Measurements from ENCODE around the gene SLC17A3.

The SLC17A3 gene

GRCh38 chr6:25874822-25875562 lies 949 bp upstream of the SLC17A3 start:
- Histone ChIP-seq H3K27me3 (ENCODE audit: control insufficient read depth, insufficient read depth, low read length) (no peaks in the 10 kb centered on the region), H3K4me3 (ENCODE audit: low read depth, low read length) (no peak overlapping the region), H3K36me3 (ENCODE audit: control insufficient read depth, insufficient read depth, low read length) (no peaks in the 10 kb centered on the region), H3K27ac (ENCODE audit: low read depth, low read length) (no peak overlapping the region), H3K9me3 (ENCODE audit: control insufficient read depth, insufficient read depth, low read depth, low read length) (no peaks in the 10 kb centered on the region), H3K4me1 (ENCODE audit: control insufficient read depth, insufficient read depth, low read length) (no peaks in the 10 kb centered on the region), H3K9ac (ENCODE audit: low read length) (no peak overlapping the region)

GRCh38 chr6:25872814-25873213 lies 1.2 kb downstream of the SLC17A3 start:
- H3K4me1 ChIP-seq (ENCODE audit: control insufficient read depth, insufficient read depth, low read length) = no peaks in the 10 kb centered on the region
- H3K4me3 ChIP-seq (ENCODE audit: low read depth, low read length) = no peak overlapping the region
- H3K36me3 ChIP-seq (ENCODE audit: control insufficient read depth, insufficient read depth, low read length) = no peaks in the 10 kb centered on the region
- H3K27ac ChIP-seq (ENCODE audit: low read depth, low read length) = no peak overlapping the region
- H3K9ac ChIP-seq (ENCODE audit: low read length) = no peak overlapping the region
- no peaks in the 10 kb centered on the region for H3K27me3 ChIP-seq (ENCODE audit: control insufficient read depth, insufficient read depth, low read length)
- no peaks in the 10 kb centered on the region for H3K9me3 ChIP-seq (ENCODE audit: control insufficient read depth, insufficient read depth, low read depth, low read length)

- Histone ChIP-seq H3K4me1 (ENCODE audit: control insufficient read depth, insufficient read depth, low read length) (no peaks in the 10 kb centered on the region), H3K36me3 (ENCODE audit: control insufficient read depth, insufficient read depth, low read length) (no peaks in the 10 kb centered on the region), H3K4me3 (ENCODE audit: low read depth, low read length) (no peak overlapping the region), H3K27me3 (ENCODE audit: control insufficient read depth, insufficient read depth, low read length) (no peaks in the 10 kb centered on the region), H3K9ac (ENCODE audit: low read length) (no peak overlapping the region), H3K9me3 (ENCODE audit: control insufficient read depth, insufficient read depth, low read depth, low read length) (no peaks in the 10 kb centered on the region), H3K27ac (ENCODE audit: low read depth, low read length) (no peak overlapping the region)
Observed at GRCh38 chr6:25869840-25870239, 4.2 kb downstream of the SLC17A3 start.

GRCh38 chr6:25868436-25869183 lies 5.4 kb downstream of the SLC17A3 start:
- Histone ChIP-seq H3K4me1 (ENCODE audit: control insufficient read depth, insufficient read depth, low read length) (no peaks in the 10 kb centered on the region), H3K36me3 (ENCODE audit: control insufficient read depth, insufficient read depth, low read length) (no peaks in the 10 kb centered on the region), H3K27me3 (ENCODE audit: control insufficient read depth, insufficient read depth, low read length) (no peaks in the 10 kb centered on the region), H3K9me3 (ENCODE audit: control insufficient read depth, insufficient read depth, low read depth, low read length) (no peaks in the 10 kb centered on the region), H3K27ac (ENCODE audit: low read depth, low read length) (no peak overlapping the region), H3K9ac (ENCODE audit: low read length) (no peak overlapping the region), H3K4me3 (ENCODE audit: low read depth, low read length) (no peak overlapping the region)

DNA sequence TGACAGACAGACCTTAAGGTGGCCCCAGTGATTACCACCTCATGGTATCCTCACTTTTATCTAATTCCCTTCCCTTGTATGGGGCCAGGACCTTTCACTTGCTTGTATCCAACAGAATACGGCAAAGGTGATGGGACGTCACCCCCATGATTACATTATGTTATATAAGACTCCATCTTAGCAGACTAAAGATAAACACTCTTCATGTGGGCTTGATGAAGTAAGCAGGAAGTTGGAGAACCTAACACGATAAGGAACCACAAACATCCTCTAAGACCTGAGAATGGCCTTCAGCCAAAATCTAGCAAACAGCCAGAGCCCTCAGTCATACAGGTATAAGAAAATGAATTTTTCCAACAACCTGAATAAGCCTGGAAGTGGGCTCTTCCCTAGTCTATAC lies 8.0 kb downstream of the SLC17A3 start:
- H3K9ac ChIP-seq (ENCODE audit: low read length) = no peak overlapping the region
- no peaks in the 10 kb centered on the region for H3K36me3 ChIP-seq (ENCODE audit: control insufficient read depth, insufficient read depth, low read length)
- H3K27me3 ChIP-seq (ENCODE audit: control insufficient read depth, insufficient read depth, low read length) = no peaks in the 10 kb centered on the region
- H3K4me1 ChIP-seq (ENCODE audit: control insufficient read depth, insufficient read depth, low read length) = no peaks in the 10 kb centered on the region
- H3K9me3 ChIP-seq (ENCODE audit: control insufficient read depth, insufficient read depth, low read depth, low read length) = no peaks in the 10 kb centered on the region
- no peak overlapping the region for H3K4me3 ChIP-seq (ENCODE audit: low read depth, low read length)
- H3K27ac ChIP-seq (ENCODE audit: low read depth, low read length) = no peak overlapping the region

- no peaks in the 10 kb centered on the region for H3K27me3 ChIP-seq (ENCODE audit: control insufficient read depth, insufficient read depth, low read length)
- H3K4me3 ChIP-seq (ENCODE audit: low read depth, low read length) = no peak overlapping the region
- no peaks in the 10 kb centered on the region for H3K9me3 ChIP-seq (ENCODE audit: control insufficient read depth, insufficient read depth, low read depth, low read length)
- H3K9ac ChIP-seq (ENCODE audit: low read length) = no peak overlapping the region
- no peaks in the 10 kb centered on the region for H3K4me1 ChIP-seq (ENCODE audit: control insufficient read depth, insufficient read depth, low read length)
- H3K27ac ChIP-seq (ENCODE audit: low read depth, low read length) = no peak overlapping the region
- H3K36me3 ChIP-seq (ENCODE audit: control insufficient read depth, insufficient read depth, low read length) = no peaks in the 10 kb centered on the region
Observed at GRCh38 chr6:25863360-25863759, 10.7 kb downstream of the SLC17A3 start.

DNA sequence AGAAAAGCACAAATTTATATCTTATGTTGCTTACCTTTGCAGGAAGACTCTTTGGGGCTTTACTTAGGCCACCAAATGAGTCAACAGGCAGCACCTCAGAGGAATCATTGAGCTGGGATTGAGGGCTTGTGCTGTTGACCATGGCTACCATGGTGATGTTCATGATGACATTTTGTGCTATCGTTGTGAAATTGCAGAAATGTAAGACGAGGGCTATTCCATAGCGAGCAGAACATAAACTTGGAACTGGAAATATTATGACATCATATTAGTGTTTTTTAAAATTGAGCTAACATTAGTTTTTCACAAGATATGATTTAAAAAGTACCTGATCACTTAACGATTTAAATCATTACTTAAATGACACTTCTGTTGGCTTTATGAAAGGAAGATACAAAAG lies 11.8 kb downstream of the SLC17A3 start:
- no peaks in the 10 kb centered on the region for H3K4me1 ChIP-seq (ENCODE audit: control insufficient read depth, insufficient read depth, low read length)
- no peak overlapping the region for H3K4me3 ChIP-seq (ENCODE audit: low read depth, low read length)
- H3K9me3 ChIP-seq (ENCODE audit: control insufficient read depth, insufficient read depth, low read depth, low read length) = no peaks in the 10 kb centered on the region
- no peaks in the 10 kb centered on the region for H3K27me3 ChIP-seq (ENCODE audit: control insufficient read depth, insufficient read depth, low read length)
- H3K36me3 ChIP-seq (ENCODE audit: control insufficient read depth, insufficient read depth, low read length) = no peaks in the 10 kb centered on the region
- no peak overlapping the region for H3K9ac ChIP-seq (ENCODE audit: low read length)
- H3K27ac ChIP-seq (ENCODE audit: low read depth, low read length) = no peak overlapping the region

GRCh38 chr6:25852756-25853155 lies 21.3 kb downstream of the SLC17A3 start:
- Histone ChIP-seq H3K4me1 (ENCODE audit: control insufficient read depth, insufficient read depth, low read length) (peaks cover 4% of the 10 kb centered on the region; the same call in 1 of the 2 replicates), H3K4me3 (ENCODE audit: low read depth, low read length) (no peak overlapping the region), H3K36me3 (ENCODE audit: control insufficient read depth, insufficient read depth, low read length) (no peaks in the 10 kb centered on the region), H3K27me3 (ENCODE audit: control insufficient read depth, insufficient read depth, low read length) (no peaks in the 10 kb centered on the region), H3K9ac (ENCODE audit: low read length) (no peak overlapping the region), H3K27ac (ENCODE audit: low read depth, low read length) (no peak overlapping the region), H3K9me3 (ENCODE audit: control insufficient read depth, insufficient read depth, low read depth, low read length) (no peaks in the 10 kb centered on the region)

DNA sequence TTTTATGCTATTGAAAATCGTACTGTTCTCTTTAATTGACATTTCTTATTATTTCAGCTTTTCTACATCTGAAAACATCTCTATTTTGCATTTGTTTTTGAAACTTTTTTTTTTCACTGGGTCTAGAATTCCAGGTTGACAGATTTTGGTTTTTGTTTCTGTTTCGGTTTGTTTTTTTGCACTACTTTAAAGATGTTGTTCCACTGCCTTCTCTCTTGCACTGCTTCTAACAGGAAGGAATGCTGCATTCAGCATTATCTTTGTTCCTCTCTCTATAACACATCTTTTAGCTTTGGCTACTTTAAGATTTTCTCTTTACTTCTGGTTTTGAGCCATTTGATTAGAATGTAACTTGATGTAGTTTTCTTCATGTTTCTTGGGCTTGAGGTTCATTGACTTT lies 22.1 kb downstream of the SLC17A3 start:
- H3K9ac ChIP-seq (ENCODE audit: low read length) = no peak overlapping the region
- H3K4me3 ChIP-seq (ENCODE audit: low read depth, low read length) = no peak overlapping the region
- no peaks in the 10 kb centered on the region for H3K9me3 ChIP-seq (ENCODE audit: control insufficient read depth, insufficient read depth, low read depth, low read length)
- no peak overlapping the region for H3K27ac ChIP-seq (ENCODE audit: low read depth, low read length)
- H3K4me1 ChIP-seq (ENCODE audit: control insufficient read depth, insufficient read depth, low read length) = peaks cover 4% of the 10 kb centered on the region; the same call in 1 of the 2 replicates
- no peaks in the 10 kb centered on the region for H3K36me3 ChIP-seq (ENCODE audit: control insufficient read depth, insufficient read depth, low read length)
- no peaks in the 10 kb centered on the region for H3K27me3 ChIP-seq (ENCODE audit: control insufficient read depth, insufficient read depth, low read length)

GRCh38 chr6:25844518-25844917 lies 29.5 kb downstream of the SLC17A3 start:
- Histone ChIP-seq H3K9me3 (ENCODE audit: control insufficient read depth, insufficient read depth, low read depth, low read length) (no peaks in the 10 kb centered on the region), H3K36me3 (ENCODE audit: control insufficient read depth, insufficient read depth, low read length) (no peaks in the 10 kb centered on the region), H3K9ac (ENCODE audit: low read length) (no peak overlapping the region), H3K4me1 (ENCODE audit: control insufficient read depth, insufficient read depth, low read length) (no peaks in the 10 kb centered on the region), H3K27me3 (ENCODE audit: control insufficient read depth, insufficient read depth, low read length) (no peaks in the 10 kb centered on the region), H3K4me3 (ENCODE audit: low read depth, low read length) (no peak overlapping the region), H3K27ac (ENCODE audit: low read depth, low read length) (no peak overlapping the region)

GRCh38 chr6:25842526-25842925 lies 31.5 kb downstream of the SLC17A3 start:
- H3K36me3 ChIP-seq (ENCODE audit: control insufficient read depth, insufficient read depth, low read length) = no peaks in the 10 kb centered on the region
- H3K4me3 ChIP-seq (ENCODE audit: low read depth, low read length) = no peak overlapping the region
- no peaks in the 10 kb centered on the region for H3K9me3 ChIP-seq (ENCODE audit: control insufficient read depth, insufficient read depth, low read depth, low read length)
- H3K27ac ChIP-seq (ENCODE audit: low read depth, low read length) = no peak overlapping the region
- no peaks in the 10 kb centered on the region for H3K4me1 ChIP-seq (ENCODE audit: control insufficient read depth, insufficient read depth, low read length)
- no peaks in the 10 kb centered on the region for H3K27me3 ChIP-seq (ENCODE audit: control insufficient read depth, insufficient read depth, low read length)
- H3K9ac ChIP-seq (ENCODE audit: low read length) = no peak overlapping the region

Measured in HUES6 (cell line).